ENCODE measurements around the gene PTX3. TPM values are rescaled to one million over a fixed set of nuclear protein-coding genes. Genes with fewer than 3 reads are reported as not detected.

Gene PTX3
- total RNA-seq, 1 experiment from 2014 or later: 207 TPM

GRCh38 chr3:157423337-157423736, 13.3 kb upstream of the PTX3 start:
- peak; percentile 50 for DNase-seq (ENCODE audit: low spot score)

GRCh38 chr3:157427901-157428300, 8.7 kb upstream of the PTX3 start:
- no peak for DNase-seq (ENCODE audit: low spot score)

DNA sequence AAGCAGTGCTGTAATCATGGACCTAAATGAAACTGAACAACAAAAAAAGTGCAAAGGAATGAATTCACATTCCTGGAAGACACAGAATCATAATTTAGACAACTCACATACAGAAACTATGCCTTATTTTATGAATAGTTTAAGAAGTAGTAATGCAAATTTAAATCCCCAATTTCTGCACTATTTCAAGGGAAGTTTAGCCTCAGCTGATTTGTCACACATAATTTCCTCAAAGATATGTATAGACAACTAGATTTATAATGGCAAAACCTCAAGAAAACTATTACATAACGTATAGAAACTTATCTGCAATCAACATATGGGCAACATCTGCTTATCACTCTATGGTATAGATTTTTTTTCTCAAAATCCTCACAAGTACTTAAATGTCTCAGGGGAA, 7.8 kb upstream of the PTX3 start:
- no peak for DNase-seq (ENCODE audit: low spot score)

DNA sequence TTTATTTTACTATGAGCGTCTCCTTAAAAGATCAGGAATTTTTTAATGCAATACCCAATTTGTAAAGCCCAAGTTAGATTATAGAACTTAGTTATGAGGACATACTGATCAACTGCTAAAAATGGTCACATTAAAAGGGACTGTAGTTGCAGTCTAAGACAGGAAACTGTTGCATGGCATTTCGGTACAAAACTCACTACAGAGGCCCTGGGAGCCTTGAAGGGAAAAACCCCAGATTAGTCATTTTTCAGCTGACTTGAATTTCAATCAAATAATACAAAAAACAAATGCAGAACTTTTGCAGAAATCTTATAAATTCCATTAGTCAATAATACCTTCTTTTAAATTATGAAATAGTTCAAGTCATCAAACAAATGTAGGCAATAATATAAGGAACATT, 6.9 kb upstream of the PTX3 start:
- DNase-seq (ENCODE audit: low spot score): peak; percentile 55

DNA sequence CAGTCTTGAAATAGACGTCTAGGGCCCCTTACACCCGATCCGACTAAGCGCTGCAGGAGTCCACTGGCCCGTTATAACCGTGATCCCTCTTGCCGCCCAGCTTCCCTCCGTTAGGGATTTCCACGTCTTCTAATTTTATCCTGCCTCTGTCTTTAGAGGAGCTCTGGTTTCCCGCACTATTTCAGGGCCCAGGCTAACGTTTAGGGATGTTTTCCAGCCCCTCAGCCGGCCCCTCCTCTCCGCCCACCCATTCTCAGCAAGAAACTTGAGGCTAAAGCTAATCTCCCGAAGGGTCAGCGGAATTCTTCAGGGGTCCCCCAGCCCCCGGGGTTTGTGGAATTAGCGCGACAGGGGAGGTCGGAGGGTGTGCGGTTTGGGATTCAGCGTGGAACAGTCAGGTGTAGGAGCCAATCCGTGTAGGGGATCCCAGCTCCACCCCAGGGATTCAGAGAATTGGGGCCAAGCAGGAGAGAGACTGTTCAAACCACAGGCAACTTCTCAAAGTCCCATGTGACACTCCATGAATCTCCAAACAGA, 1.6 kb downstream of the PTX3 start:
- DNase-seq (ENCODE audit: low spot score): peak; percentile 27

DNA sequence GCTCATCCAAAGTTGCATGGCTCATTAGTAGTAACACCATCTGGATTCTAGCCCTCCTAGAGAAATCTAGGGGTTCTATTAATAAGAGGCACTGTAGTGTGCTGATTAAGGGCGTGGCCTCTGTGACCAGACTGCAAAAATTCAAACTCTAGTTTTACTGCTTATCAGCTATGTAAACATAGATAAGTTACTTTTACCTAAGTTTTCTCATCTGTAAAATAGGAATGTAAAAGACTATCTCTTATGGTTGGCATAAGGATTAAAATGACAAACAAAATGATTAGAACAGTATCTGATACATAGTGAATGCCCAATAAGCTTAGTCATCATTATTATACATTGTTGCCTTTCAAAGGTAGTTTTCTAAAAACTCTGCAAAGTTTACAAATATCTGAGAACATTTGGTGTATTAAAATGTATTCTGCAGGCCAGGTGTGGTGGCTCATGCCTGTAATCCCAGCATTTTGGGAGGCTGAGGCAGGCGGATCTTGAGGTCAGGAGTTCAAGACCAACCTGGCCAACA, 4.5 kb downstream of the PTX3 start:
- no peak for DNase-seq (ENCODE audit: low spot score)

GRCh38 chr3:157442729-157443128, 6.1 kb downstream of the PTX3 start:
- no peak for DNase-seq (ENCODE audit: low spot score)

DNA sequence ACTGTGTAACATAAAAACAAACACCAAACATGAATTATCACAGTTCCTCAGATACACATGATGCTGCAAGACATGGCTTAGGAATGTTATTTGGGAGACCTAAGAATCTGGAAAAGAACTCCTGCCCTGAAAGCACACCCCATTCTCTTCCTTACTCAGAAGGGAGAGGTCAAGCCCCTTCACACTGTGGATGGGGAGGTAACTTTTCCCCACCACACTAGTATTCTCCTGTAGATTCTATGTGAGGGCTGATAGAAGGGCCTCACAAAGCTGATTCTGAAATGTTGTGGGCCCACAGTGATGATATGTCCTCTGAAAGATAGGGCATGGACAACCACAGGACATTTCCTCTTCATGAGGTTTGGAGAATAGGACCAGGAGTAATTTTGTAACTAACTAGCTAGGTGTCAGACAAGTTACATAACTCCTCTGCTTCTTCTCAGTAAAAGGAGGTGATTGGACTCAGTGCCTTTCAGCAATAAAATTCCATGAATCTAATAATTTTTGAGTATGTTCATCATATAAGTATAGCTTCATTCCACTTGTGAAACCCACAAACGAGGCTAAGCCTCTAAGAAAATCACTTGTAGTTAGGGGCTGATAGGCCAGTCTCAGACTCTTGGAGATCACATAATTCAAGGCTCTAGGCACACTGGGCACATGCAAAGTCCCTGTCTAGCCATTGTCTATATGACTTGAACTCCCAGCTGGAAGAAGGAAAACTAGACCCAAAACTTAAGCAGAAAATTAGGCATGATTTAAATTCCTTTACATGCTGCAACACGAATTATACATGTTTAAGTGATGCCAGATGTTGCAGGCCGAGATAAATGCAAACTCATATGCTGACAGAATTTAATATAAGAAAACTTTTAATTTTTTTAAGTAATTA, 7.5 kb downstream of the PTX3 start:
- no peak for DNase-seq (ENCODE audit: low spot score)

- DNase-seq (ENCODE audit: low spot score): no peak
These were observed 8.1 kb downstream of the PTX3 start for GRCh38 chr3:157444797-157445184.

- DNase-seq (ENCODE audit: low spot score): no peak
These were observed 9.2 kb downstream of the PTX3 start for GRCh38 chr3:157445857-157446256.

DNA sequence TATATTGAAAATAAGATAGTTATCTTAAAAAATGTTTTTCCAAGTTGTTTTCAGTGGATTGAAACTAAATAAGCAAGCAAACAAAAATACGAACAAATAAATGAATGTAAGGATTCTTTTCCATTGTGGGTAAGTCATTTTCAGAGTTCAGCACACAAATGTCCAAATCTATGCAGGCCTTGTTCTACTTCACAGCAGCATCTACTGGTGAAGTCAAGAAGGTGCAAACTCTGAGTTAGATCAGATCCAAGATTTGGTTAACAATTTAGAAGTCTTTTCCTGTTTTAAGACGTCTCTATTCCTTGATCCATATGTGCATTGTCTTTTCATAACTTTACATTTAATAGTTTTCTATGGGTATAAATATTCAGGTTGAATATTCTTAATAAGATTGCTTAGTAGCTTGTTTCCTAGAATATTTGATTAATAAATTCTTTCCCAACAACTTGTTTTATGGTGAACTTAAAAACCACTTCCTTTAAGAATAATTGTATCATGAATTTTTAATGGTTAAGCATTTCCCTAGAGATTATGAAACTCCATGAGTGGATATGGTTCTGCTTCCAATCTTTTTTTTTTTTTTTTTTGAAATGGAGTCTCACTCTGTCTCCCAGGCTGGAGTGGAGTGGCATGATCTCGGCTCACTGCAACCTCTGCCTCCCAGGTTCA, 10.5 kb downstream of the PTX3 start:
- DNase-seq (ENCODE audit: low spot score): peak; percentile 48

DNA sequence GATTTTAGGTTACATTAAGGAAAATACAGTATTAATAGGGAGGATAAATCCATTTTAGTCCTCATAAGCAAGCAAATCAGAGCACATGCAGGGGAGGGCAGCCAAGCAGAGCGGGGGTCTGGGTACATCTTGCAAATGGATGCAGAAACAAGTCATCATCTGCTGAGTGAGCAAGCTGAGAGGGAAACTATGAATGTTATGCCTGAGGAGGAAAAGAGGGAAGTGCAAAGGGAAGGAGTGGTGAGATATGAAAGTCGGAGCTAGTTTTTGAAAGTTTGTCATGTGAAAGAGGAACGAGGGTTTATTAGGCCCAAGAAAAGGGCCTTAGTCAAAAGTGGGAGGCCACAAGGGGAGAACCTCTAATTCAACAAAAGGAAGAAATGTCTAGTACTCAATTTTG, 15.4 kb downstream of the PTX3 start:
- no peak for DNase-seq (ENCODE audit: low spot score)

DNA sequence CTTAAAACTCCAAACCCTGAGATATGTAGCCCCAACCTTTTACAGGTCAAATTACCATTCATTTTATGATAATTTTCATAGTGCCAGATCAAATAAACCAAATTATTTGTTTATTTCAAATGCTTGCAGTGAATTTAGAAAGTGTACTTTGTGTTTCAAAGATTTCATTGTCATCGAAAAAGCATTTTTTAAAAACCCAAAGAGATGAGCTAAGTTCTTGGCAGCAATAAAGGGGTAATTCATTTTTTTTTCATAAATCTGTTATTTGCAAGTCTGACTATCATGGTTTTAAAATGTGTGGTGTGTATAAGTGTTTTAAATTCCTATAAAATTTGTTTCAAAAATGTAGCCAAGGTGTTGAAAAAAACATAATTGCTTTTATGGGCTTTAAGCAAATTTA, 17.2 kb downstream of the PTX3 start:
- no peak for DNase-seq (ENCODE audit: low spot score)

DNA sequence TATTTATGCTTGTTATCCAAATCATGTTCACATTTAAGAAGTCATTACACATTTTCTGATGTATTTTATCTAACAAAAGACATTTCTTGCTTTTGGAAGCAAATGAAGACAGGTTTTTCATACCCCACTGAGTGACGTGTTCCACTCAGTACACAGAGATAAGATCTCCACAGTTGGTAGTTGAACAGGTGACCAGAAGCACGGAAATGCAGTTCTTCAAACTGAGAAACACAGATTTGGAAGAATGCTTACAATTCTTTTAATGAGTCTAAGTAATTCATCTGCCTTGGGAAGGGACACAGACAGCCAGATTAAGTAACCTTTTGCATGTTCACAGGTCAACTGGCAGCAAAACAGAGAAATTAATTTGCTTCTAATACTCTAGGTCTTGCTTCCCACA, 23.1 kb downstream of the PTX3 start:
- DNase-seq (ENCODE audit: low spot score): no peak

DNA sequence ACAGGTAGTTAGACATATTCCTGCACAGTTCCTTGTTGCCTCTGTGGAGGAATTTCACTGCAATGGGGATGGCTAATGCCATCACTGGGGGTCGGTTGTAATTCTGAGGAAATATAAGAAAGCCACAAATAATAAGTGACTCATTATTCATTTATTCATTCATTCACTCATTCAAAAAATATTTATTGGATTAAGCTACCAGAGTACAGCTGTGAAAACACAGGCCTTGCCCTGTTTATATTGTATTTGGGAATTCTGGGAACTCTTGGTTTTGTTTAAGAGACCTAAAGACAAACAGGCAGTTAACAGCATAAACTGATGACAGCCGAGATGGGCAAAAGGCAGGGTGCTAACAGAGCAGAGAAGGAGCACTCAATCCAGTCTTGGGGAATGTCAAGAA, 23.6 kb downstream of the PTX3 start:
- DNase-seq (ENCODE audit: low spot score): no peak

- DNase-seq (ENCODE audit: low spot score): no peak
These were observed 27.2 kb downstream of the PTX3 start for GRCh38 chr3:157463816-157464215.

- no peak for DNase-seq (ENCODE audit: low spot score)
These were observed 27.7 kb downstream of the PTX3 start for GRCh38 chr3:157464321-157464720.

DNA sequence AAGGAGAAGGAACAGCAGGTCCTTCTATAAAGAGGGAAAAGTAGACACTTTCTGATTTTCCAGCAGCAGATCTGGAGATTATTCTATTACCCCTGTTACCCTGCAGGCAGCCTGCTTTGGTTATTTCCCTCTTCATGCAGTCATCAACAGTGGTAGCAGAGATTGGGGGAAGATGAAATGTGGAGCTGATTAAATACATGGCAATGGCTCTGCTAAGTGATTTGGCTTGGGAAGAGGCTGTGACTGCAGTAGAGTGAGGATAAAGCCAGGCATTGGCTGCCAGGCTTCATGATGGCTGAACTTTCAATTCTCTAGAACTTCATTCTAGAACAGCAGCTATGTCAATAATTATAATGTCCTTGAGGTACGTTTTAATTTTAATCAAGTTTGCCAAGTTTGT, 29.1 kb downstream of the PTX3 start:
- DNase-seq (ENCODE audit: low spot score): no peak

DNA sequence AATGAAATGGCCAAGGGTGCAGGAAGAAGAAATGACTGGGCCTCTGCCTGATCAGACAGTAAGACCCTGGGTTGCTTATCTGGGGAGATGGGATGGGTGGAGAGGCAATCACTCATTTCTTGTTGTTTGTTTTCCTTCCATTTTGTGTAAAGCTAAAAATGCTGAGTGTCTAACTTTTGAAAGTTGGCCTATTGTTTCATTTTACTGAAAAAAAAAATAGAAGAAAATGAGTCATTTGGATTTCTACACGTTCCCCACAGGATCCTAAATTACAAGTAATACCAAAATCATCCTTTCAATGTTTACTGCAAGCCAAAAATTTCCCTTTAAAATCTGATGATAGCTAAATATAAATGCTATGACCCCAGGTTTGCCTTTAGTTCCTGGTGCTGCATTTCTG, 30.6 kb downstream of the PTX3 start:
- DNase-seq (ENCODE audit: low spot score): no peak

- no peak for DNase-seq (ENCODE audit: low spot score)
These were observed 33.1 kb downstream of the PTX3 start for GRCh38 chr3:157469561-157470294.

DNA sequence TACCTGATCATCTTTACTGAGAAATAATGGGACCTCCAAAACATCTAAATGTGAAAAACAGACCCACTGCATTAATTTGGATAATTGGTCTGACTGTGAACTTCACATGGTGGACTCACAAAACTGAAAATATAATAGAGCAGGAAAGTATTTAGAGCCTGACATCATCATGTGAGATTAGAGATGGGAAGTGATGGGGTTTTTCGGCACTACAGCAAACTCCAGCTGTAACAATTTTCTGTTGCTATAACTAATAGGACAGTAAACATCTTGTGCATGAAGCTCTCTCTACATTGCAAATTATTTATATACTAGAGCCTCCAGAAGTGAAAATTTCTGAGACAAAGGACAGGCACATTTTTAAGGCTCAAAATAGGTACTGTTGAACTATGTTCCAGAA, 34.4 kb downstream of the PTX3 start:
- no peak for DNase-seq (ENCODE audit: low spot score)

DNA sequence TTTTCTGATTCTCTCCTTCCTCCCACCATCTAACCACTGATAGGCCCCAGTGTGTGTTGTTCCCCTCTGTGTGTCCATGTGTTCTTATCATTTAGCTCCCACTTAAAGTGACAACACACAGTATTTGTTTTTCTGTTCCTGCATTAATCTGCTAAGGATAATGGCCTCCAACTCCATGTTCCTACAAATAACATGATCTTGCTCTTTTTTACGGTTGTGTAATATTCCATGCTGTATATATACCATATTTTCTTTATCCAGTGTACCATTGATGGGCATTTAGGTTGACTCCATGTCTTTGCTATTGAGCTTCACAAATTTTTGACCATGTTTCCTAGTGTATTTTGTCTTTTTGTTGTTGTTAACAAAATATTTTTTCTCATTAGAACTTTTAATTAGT, 36.0 kb downstream of the PTX3 start:
- no peak for DNase-seq (ENCODE audit: low spot score)

All from A172 (cell line).